Mucosa of descending colon (tissue), 3 donors: Measurements from ENCODE around the gene NKAIN1. TPM values are rescaled to one million over a fixed set of nuclear protein-coding genes. Genes with fewer than 3 reads are reported as not detected.
"Not testable (repeated sequence)": the region's sequence is repeated elsewhere in the genome, so short reads cannot be mapped to it uniquely, and the experiment has no call there.

ENCODE experiments used
- ATAC-seq: fragments of 200-7000 bp; cut with Tn5 transposase; one replicate; pipeline ENCODE4 v1.9.1; 2020; ENCODE audit warnings: mild to moderate bottlenecking, moderate library complexity
- DNase-seq, 3 donors: peaks; one replicate each; pipeline ENCODE4 v3.0.0-alpha.2; 2020
- H3K36me3 ChIP-seq: fragments of 200-600 bp; one replicate; pipeline ENCODE4 v1.8.0; 2021; ENCODE audit warnings: low read depth, mild to moderate bottlenecking
- H3K4me1 ChIP-seq: fragments of 200-600 bp; one replicate; pipeline ENCODE4 v1.8.0; 2021; ENCODE audit warnings: low read depth, mild to moderate bottlenecking
- H3K4me3 ChIP-seq: fragments of 200-600 bp; one replicate; pipeline ENCODE4 v1.8.0; 2021; ENCODE audit warnings: mild to moderate bottlenecking
- H3K9me3 ChIP-seq: fragments of 200-600 bp; one replicate; pipeline ENCODE4 v1.8.0; 2021; ENCODE audit warnings: mild to moderate bottlenecking
- CTCF ChIP-seq: fragments of 200-600 bp; IDR thresholded peaks from one replicate; pipeline ENCODE4 v1.8.0; 2022; ENCODE audit warnings: antibody characterized with exemption, mild to moderate bottlenecking
- intact Hi-C, 2 donors: fragments of 100-400 bp; cut with DNase I in 1 of 2; cut with micrococcal nuclease in 1 of 2; formaldehyde crosslinking; loops; one replicate each; pipeline versions ENCODE4 v1.11.0 to v1.11.1; 2022; cut with DNase I, micrococcal nuclease
- total RNA-seq, 3 donors: library from RNA; stranded (reverse); fragmentation: NEBNext Ultra II Directional in 2 of 3; extraction: Animal tissue kit (Norgen Biotek cat#: 25700) in 2 of 3; gene quantifications; one replicate each; pipeline versions ENCODE4 v1.2.1 to v1.2.4, GENCODE V29; 2021 to 2023
- donor health status: DM: no; HTN: no; CAD: no; lungs with moderate emphysema.
- donor health status: DM: no; HTN: no; CAD: no.
- donor health status: DM: no; HTN: yes; CAD: no.

Gene NKAIN1
- total RNA-seq, 3 donors from 2014 or later, result 0.35 TPM; not detected in 2

DNA sequence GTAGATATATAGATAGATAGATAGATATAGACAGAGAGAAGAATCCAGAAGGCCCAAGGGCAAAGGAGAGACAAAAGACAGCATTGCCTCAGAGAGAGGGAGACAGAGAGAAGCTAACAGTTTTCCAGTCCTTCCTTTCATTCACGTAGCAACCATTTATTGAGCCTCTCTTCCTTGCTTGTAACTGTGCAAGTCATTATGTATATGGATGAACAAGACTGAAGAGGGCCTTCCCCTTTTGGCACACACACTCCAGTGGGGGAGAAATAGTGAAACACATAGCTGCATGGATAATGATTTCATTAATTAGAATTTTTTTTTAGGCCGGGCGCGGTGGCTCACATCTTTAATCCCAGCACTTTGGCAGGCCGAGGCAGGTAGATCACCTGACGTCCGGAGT, 99.4 kb downstream of the NKAIN1 start:
- intact Hi-C loops, result no loop called here

DNA sequence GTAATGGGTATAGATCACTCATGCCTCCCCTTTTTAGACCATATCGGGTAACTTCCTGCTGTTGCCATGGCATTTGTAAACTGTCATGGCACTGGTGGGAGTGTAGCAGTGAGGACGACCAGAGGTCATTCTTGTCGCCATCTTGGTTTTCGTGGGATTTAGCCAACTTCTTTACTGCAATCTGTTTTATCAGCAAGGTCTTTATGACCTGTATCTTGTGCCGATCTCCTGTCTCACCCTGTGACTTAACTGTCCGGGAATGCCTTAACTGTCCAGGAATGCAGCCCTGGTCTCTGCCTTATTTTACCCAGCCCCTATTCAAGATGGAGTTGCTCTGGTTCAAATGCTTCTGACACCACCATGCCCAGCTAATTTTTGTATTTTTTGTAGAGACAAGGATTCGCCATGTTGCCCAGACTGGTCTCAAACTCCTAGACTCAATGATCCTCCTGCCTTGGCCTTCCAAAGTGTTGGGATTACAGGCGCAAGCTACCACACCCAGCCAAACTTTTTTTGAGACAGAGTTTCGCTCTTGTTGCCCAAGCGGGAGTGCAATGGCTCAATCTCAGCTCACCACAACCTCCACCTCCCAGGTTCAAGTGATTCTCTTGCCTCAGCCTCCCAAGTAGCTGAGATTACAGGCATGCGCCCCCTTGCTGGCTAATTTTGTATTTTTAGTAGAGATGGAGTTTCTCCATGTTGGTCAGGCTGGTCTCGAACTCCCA, 100.7 kb downstream of the NKAIN1 start:
- intact Hi-C loops, result not testable (repeated sequence)

More for the DNA sequence above, 99.4 kb downstream of the NKAIN1 start:
- Histone ChIP-seq H3K9me3 (no peaks in the 10 kb centered on the region), H3K4me3 (no peak overlapping the region), H3K4me1 (no peaks in the 10 kb centered on the region), H3K36me3 (no peaks in the 10 kb centered on the region)
- no peak for ATAC-seq
- DNase-seq, result no peak
- no peak for TF ChIP-seq CTCF

GRCh38 chr1:31137873-31138272, 101.8 kb downstream of the NKAIN1 start:
- H3K4me3 ChIP-seq, H3K4me1 ChIP-seq, ATAC-seq, intact Hi-C loops, H3K9me3 ChIP-seq, DNase-seq, H3K36me3 ChIP-seq: not testable (repeated sequence)

More for the DNA sequence above, 100.7 kb downstream of the NKAIN1 start:
- DNase-seq, H3K4me3 ChIP-seq, H3K4me1 ChIP-seq, ATAC-seq, H3K9me3 ChIP-seq, H3K36me3 ChIP-seq: not testable (repeated sequence)

DNA sequence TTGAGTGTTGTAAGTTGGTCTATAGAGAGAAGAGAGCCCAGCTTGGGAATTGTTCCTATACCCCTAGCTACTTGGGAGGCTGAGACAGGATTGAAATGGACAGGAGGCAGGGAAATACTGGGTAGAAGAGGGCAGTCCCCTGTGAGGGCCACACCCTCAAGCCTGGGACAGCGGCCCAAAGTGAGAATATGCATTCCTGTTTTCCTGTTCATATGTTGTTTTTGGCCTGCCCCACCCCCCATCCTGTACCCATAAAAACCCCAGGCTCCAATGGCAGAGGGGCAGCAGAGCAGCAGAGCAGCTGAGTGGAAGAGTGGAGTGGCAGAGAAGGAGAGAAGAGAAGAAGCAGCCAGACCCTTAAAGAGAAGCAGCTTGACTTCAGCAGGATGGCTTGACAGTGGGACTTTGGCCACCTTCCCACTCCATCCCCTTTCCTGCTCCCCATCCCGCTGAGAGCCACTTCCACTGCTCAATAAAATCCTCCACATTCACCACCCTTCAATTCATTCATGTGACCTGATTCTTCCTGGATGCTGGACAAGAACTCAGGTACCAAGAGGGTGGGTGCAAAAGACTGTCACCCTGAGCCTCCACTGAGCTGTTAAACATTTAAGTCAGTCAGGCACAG, 103.6 kb downstream of the NKAIN1 start:
- TF ChIP-seq CTCF, result no peak
- ATAC-seq (no peak), DNase-seq (no peak)
- no peaks in the 10 kb centered on the region for H3K9me3 ChIP-seq
- no peak overlapping the region for H3K4me3 ChIP-seq
- intact Hi-C loops, result no loop called here
- no peaks in the 10 kb centered on the region for H3K36me3 ChIP-seq
- H3K4me1 ChIP-seq, result no peaks in the 10 kb centered on the region

- ATAC-seq, result no peak
- intact Hi-C loops, result no loop called here
- Histone ChIP-seq H3K36me3 (no peaks in the 10 kb centered on the region), H3K4me3 (no peak overlapping the region), H3K9me3 (no peaks in the 10 kb centered on the region), H3K4me1 (no peaks in the 10 kb centered on the region)
- no peak for DNase-seq
- TF ChIP-seq CTCF, result no peak
Observed at GRCh38 chr1:31133368-31133767, 106.3 kb downstream of the NKAIN1 start.

Other genes with a start within 250 kb of the NKAIN1 start
- gene PUM1, start 174.2 kb downstream of the NKAIN1 start, total RNA-seq, result 100 to 1,000 TPM; 116 to 135 (median 127) TPM
- gene SNRNP40, start 56.9 kb upstream of the NKAIN1 start, total RNA-seq, result 10 to 100 TPM; 22.9 to 33.4 (median 29.5) TPM
- gene ZCCHC17, start 57.1 kb upstream of the NKAIN1 start, total RNA-seq, result 10 to 100 TPM; 16.0 to 20.5 (median 16.8) TPM
- gene FABP3, start 133.2 kb upstream of the NKAIN1 start, total RNA-seq, result 1 to 10 TPM; 5.6 to 7.8 (median 7.1) TPM
- 100 to 1,000 TPM; 146 to 381 (median 225) TPM for gene SERINC2, start 173.3 kb upstream of the NKAIN1 start, total RNA-seq